Right lobe of liver (tissue), 4 donors: ENCODE results near the gene UBE2E2.
"Not testable (repeated sequence)": the region's sequence is repeated elsewhere in the genome, so short reads cannot be mapped to it uniquely, and the experiment has no call there.

ENCODE experiments used
- POLR2A ChIP-seq: fragments of 450-650 bp; IDR thresholded peaks from one replicate; pipeline ENCODE4 v1.6.1; 2017; ENCODE audit warnings: antibody characterized with exemption, mild to moderate bottlenecking
- TF ChIP-seq, protein P1 (sequence below), 4 donors: fragments of 200-600 bp in 3 of 4; fragments of 450-650 bp in 1 of 4; IDR thresholded peaks; one replicate each; pipeline versions ENCODE4 v1.5.1 to v1.8.0; 2016 to 2022; ENCODE audit warnings: antibody characterized with exemption in 4 of 4, mild to moderate bottlenecking in 2 of 4
- donor health status: DM: no; HTN: no; CAD: no.
- donor health status: DM: no; HTN: no; CAD: no.
- donor health status: DM: no; HTN: yes; CAD: no.

DNA sequence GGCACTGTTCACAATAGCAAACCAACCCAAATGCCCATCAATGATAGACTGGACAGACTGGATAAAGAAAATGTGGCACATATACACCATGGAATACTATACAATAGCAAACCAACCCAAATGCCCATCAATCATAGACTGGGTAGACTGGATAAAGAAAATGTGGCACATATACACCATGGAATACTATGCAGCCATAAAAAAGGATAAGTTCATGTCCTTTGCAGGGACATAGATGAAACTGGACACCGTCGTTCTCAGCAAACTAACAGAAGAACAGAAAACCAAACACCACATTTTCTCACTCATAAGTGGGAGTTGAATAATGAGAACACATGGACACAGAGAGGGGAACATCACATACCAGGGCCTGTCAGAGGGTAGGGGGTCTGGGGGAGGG, 415.3 kb downstream of the UBE2E2 start:
- TF ChIP-seq, protein P1, sequence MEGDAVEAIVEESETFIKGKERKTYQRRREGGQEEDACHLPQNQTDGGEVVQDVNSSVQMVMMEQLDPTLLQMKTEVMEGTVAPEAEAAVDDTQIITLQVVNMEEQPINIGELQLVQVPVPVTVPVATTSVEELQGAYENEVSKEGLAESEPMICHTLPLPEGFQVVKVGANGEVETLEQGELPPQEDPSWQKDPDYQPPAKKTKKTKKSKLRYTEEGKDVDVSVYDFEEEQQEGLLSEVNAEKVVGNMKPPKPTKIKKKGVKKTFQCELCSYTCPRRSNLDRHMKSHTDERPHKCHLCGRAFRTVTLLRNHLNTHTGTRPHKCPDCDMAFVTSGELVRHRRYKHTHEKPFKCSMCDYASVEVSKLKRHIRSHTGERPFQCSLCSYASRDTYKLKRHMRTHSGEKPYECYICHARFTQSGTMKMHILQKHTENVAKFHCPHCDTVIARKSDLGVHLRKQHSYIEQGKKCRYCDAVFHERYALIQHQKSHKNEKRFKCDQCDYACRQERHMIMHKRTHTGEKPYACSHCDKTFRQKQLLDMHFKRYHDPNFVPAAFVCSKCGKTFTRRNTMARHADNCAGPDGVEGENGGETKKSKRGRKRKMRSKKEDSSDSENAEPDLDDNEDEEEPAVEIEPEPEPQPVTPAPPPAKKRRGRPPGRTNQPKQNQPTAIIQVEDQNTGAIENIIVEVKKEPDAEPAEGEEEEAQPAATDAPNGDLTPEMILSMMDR (IDR thresholded peaks at IDR 0.05): not testable (repeated sequence)
- TF ChIP-seq POLR2A: not testable (repeated sequence)
